GM18868 (cell line): Measurements from ENCODE around the gene SOX13.

Source experiments
- ATAC-seq: cut with Tn5 transposase; IDR thresholded peaks from one replicate; pipeline ENCODE4 v1.9.1; 2021; ENCODE audit warnings: mild to moderate bottlenecking, moderate library complexity; ENCODE audit not compliant: unreplicated experiment

Gene SOX13

GRCh38 chr1:204104331-204105130 is 31.6 kb downstream of the SOX13 start:
- ATAC-seq, result no peak

- ATAC-seq, result no peak
These were observed 32.2 kb downstream of the SOX13 start for GRCh38 chr1:204105131-204105515.

GRCh38 chr1:204106825-204107224 is 33.9 kb downstream of the SOX13 start:
- ATAC-seq, result no peak

GRCh38 chr1:204107892-204108291 is 35.0 kb downstream of the SOX13 start:
- ATAC-seq, result no peak

GRCh38 chr1:204108312-204109141 is 35.6 kb downstream of the SOX13 start:
- no peak for ATAC-seq

GRCh38 chr1:204110894-204111633 is 38.1 kb downstream of the SOX13 start:
- ATAC-seq, result no peak

GRCh38 chr1:204112876-204113730 is 40.2 kb downstream of the SOX13 start:
- ATAC-seq, result no peak

- ATAC-seq, result no peak
These were observed 41.0 kb downstream of the SOX13 start for GRCh38 chr1:204113896-204114295.

- no peak for ATAC-seq
These were observed 41.7 kb downstream of the SOX13 start for GRCh38 chr1:204114606-204115005.

- no peak for ATAC-seq
These were observed 42.2 kb downstream of the SOX13 start for GRCh38 chr1:204115116-204115515.

GRCh38 chr1:204116539-204116938 is 43.6 kb downstream of the SOX13 start:
- no peak for ATAC-seq

- no peak for ATAC-seq
These were observed 49.1 kb downstream of the SOX13 start for GRCh38 chr1:204121840-204122555.

GRCh38 chr1:204123376-204123775 is 50.5 kb downstream of the SOX13 start:
- ATAC-seq, result no peak

GRCh38 chr1:204124639-204125038 is 51.7 kb downstream of the SOX13 start:
- ATAC-seq, result no peak

GRCh38 chr1:204125759-204126351 is 52.9 kb downstream of the SOX13 start:
- no peak for ATAC-seq

- ATAC-seq, result no peak
These were observed 53.5 kb downstream of the SOX13 start for GRCh38 chr1:204126386-204126785.

GRCh38 chr1:204126956-204127355 is 54.0 kb downstream of the SOX13 start:
- ATAC-seq, result no peak

- ATAC-seq, result no peak
These were observed 54.8 kb downstream of the SOX13 start for GRCh38 chr1:204127597-204128242.

GRCh38 chr1:204128464-204128963 is 55.6 kb downstream of the SOX13 start:
- no peak for ATAC-seq
